Right renal cortex interstitium (tissue), 3 donors: ENCODE results near the gene CD109. TPM values are rescaled to one million over a fixed set of nuclear protein-coding genes. Genes with fewer than 3 reads are reported as not detected.
"Not testable (repeated sequence)": the region's sequence is repeated elsewhere in the genome, so short reads cannot be mapped to it uniquely, and the experiment has no call there.

Experiments used
- DNase-seq, 3 donors: peaks; one replicate each; pipeline ENCODE4 v3.0.0-alpha.2; 2013; ENCODE audit warnings: low read depth in 3 of 3, low spot score in 2 of 3
- polyA plus RNA-seq, 3 donors: library from polyadenylated mRNA; unstranded; fragments of 120-200 nt; gene quantifications; one replicate each; pipeline ENCODE4 v1.2.1, GENCODE V29; 2013; ENCODE audit not compliant: insufficient read length in 3 of 3

The CD109 gene
- polyA plus RNA-seq = 10 to 100 TPM; 12.4 to 15.5 (median 14.8) TPM

GRCh38 chr6:73695619-73696421 is at the start of gene CD109:
Gene CD109 (plus strand): TSS chr6:73696203. CDS start chr6:73696216, 13 bp downstream.
- DNase-seq = peak in 1 of 3 donors; percentile 39

- no peak for DNase-seq
Observed at GRCh38 chr6:73648166-73648565, 47.8 kb upstream of the CD109 start.

GRCh38 chr6:73649783-73650182 is 46.2 kb upstream of the CD109 start:
- no peak for DNase-seq

- peak in 1 of 3 donors; percentile 30 for DNase-seq
Observed at GRCh38 chr6:73652637-73653570, 43.1 kb upstream of the CD109 start.

GRCh38 chr6:73653571-73654424 is 42.2 kb upstream of the CD109 start, which contains the start of gene SLC17A5:
Gene SLC17A5 (minus strand): TSS chr6:73653992. CDS start chr6:73653886, 106 bp downstream.
- peak; percentile 66 to 85 (median 82) for DNase-seq

- no peak for DNase-seq
Observed at GRCh38 chr6:73655341-73655917, 40.6 kb upstream of the CD109 start.

GRCh38 chr6:73656531-73657145 is 39.4 kb upstream of the CD109 start:
- no peak for DNase-seq

GRCh38 chr6:73657201-73657600 is 38.8 kb upstream of the CD109 start:
- DNase-seq = no peak

- no peak for DNase-seq
Observed at GRCh38 chr6:73664701-73665100, 31.3 kb upstream of the CD109 start.

- DNase-seq = no peak
Observed at GRCh38 chr6:73665686-73666319, 30.2 kb upstream of the CD109 start.

GRCh38 chr6:73666393-73666792 is 29.6 kb upstream of the CD109 start:
- DNase-seq = no peak

- DNase-seq = no peak
Observed at GRCh38 chr6:73667798-73668197, 28.2 kb upstream of the CD109 start.

- no peak for DNase-seq
Observed at GRCh38 chr6:73669005-73669404, 27.0 kb upstream of the CD109 start.

- no peak for DNase-seq
Observed at GRCh38 chr6:73671911-73672685, 23.9 kb upstream of the CD109 start.

GRCh38 chr6:73675466-73676098 is 20.4 kb upstream of the CD109 start:
- peak in 1 of 3 donors; percentile 61 for DNase-seq

GRCh38 chr6:73679009-73679408 is 17.0 kb upstream of the CD109 start:
- no peak for DNase-seq

- DNase-seq = not testable (repeated sequence)
Observed at GRCh38 chr6:73679846-73680245, 16.2 kb upstream of the CD109 start.
